MM.1S (cell line): ENCODE results near the gene EFNA5.

Experiments used
- DNase-seq: peaks from one replicate; pipeline ENCODE4 v3.0.0-alpha.2; 2015
- H2AFZ ChIP-seq: fragments of 300-600 bp; sonication (generic); 2 replicates; pipeline ENCODE4 v1.6.0; 2016; ENCODE audit warnings: antibody characterized with exemption, low read length
- H3F3A ChIP-seq: fragments of 300-600 bp; sonication (generic); 2 replicates; pipeline ENCODE4 v1.6.1; 2016; ENCODE audit warnings: mild to moderate bottlenecking, antibody characterized with exemption, low read length, moderate library complexity, mixed read lengths; ENCODE audit not compliant: insufficient read depth
- H3K27ac ChIP-seq: fragments of 300-600 bp; sonication (generic); 2 replicates; pipeline ENCODE4 v1.5.1; 2016; ENCODE audit warnings: mild to moderate bottlenecking, low read length
- H3K27me3 ChIP-seq: fragments of 300-600 bp; sonication (generic); replicated peaks from 2 replicates; pipeline ENCODE4 v1.6.0; 2016; ENCODE audit warnings: low read length; ENCODE audit not compliant: insufficient read depth
- H3K36me3 ChIP-seq: fragments of 300-600 bp; sonication (generic); replicated peaks from 2 replicates; pipeline ENCODE4 v1.6.1; 2016; ENCODE audit warnings: mild to moderate bottlenecking, low read length, mixed read lengths; ENCODE audit not compliant: insufficient read depth
- H3K4me1 ChIP-seq: fragments of 300-600 bp; sonication (generic); 2 replicates; pipeline ENCODE4 v1.6.1; 2016; ENCODE audit warnings: low read length, mixed read lengths
- H3K4me2 ChIP-seq: fragments of 300-600 bp; sonication (generic); 2 replicates; pipeline ENCODE4 v1.6.0; 2016; ENCODE audit warnings: low read depth, low read length
- H3K4me3 ChIP-seq: fragments of 300-600 bp; sonication (generic); 2 replicates; pipeline ENCODE4 v1.5.1; 2016; ENCODE audit warnings: low read length, mixed read lengths
- H3K79me2 ChIP-seq: fragments of 300-600 bp; sonication (generic); 2 replicates; pipeline ENCODE4 v1.6.1; 2016; ENCODE audit warnings: mixed run types, low read length, mixed read lengths
- H3K9ac ChIP-seq: fragments of 300-600 bp; sonication (generic); 2 replicates; pipeline ENCODE4 v1.6.1; 2016; ENCODE audit warnings: low read length, mixed read lengths
- H3K9me2 ChIP-seq: fragments of 300-600 bp; sonication (generic); replicated peaks from 2 replicates; pipeline ENCODE4 v1.6.1; 2016; ENCODE audit warnings: mild to moderate bottlenecking, low read length, mixed read lengths; ENCODE audit not compliant: insufficient read depth
- H3K9me3 ChIP-seq: fragments of 300-600 bp; sonication (generic); replicated peaks from 2 replicates; pipeline ENCODE4 v1.6.1; 2016; ENCODE audit warnings: mild to moderate bottlenecking, low read length, mixed read lengths; ENCODE audit not compliant: insufficient read depth
- H4K20me1 ChIP-seq: fragments of 300-600 bp; sonication (generic); 2 replicates; pipeline ENCODE4 v1.6.1; 2016; ENCODE audit warnings: mild to moderate bottlenecking, low read length, moderate library complexity, mixed read lengths; ENCODE audit not compliant: insufficient read depth
- CTCF ChIP-seq: fragments of 300-600 bp; sonication (generic); IDR thresholded peaks from 2 replicates; pipeline ENCODE4 v1.5.1; 2016; ENCODE audit warnings: antibody characterized with exemption, low read length, mixed read lengths
- EZH2 ChIP-seq: fragments of 300-600 bp; sonication (generic); optimal IDR thresholded peaks from 2 replicates; pipeline ENCODE3; 2017; ENCODE audit warnings: low read depth, mild to moderate bottlenecking, antibody characterized with exemption, low read length, mixed read lengths
- EZH2phosphoT487 ChIP-seq: fragments of 300-600 bp; sonication (generic); IDR thresholded peaks from 2 replicates; pipeline ENCODE4 v1.6.1; 2018; ENCODE audit warnings: antibody characterized with exemption, low read length

EFNA5 gene

GRCh38 chr5:107676702-107677101 is 6.0 kb upstream of the EFNA5 start:
- no peak for TF ChIP-seq EZH2phosphoT487
- TF ChIP-seq EZH2: no peak
- no peak for TF ChIP-seq CTCF
- H3K4me1 ChIP-seq: no peaks in the 10 kb centered on the region
- H3K9me3 ChIP-seq: no peaks in the 10 kb centered on the region
- no peak overlapping the region for H3K4me3 ChIP-seq
- no peaks in the 10 kb centered on the region for H3K36me3 ChIP-seq
- no peak overlapping the region for H3K4me2 ChIP-seq
- H3K27me3 ChIP-seq: no peaks in the 10 kb centered on the region
- no peak overlapping the region for H3K9ac ChIP-seq
- no peaks in the 10 kb centered on the region for H3K79me2 ChIP-seq
- no peak for DNase-seq
- no peak overlapping the region for H2AFZ ChIP-seq
- no peaks in the 10 kb centered on the region for H4K20me1 ChIP-seq
- peaks cover 9% of the 10 kb centered on the region for H3F3A ChIP-seq
- H3K9me2 ChIP-seq: no peaks in the 10 kb centered on the region
- no peak overlapping the region for H3K27ac ChIP-seq

- H3F3A ChIP-seq: peaks cover 15% of the 10 kb centered on the region
- TF ChIP-seq EZH2 (no peak), EZH2phosphoT487 (no peak), CTCF (no peak)
- H3K36me3 ChIP-seq: no peaks in the 10 kb centered on the region
- no peak overlapping the region for H3K9ac ChIP-seq
- H3K4me3 ChIP-seq: no peak overlapping the region
- H3K9me3 ChIP-seq: no peaks in the 10 kb centered on the region
- no peak for DNase-seq
- H3K9me2 ChIP-seq: no peaks in the 10 kb centered on the region
- no peaks in the 10 kb centered on the region for H3K79me2 ChIP-seq
- no peak overlapping the region for H2AFZ ChIP-seq
- no peak overlapping the region for H3K4me2 ChIP-seq
- H3K27me3 ChIP-seq: no peaks in the 10 kb centered on the region
- H4K20me1 ChIP-seq: no peaks in the 10 kb centered on the region
- H3K27ac ChIP-seq: no peak overlapping the region
- H3K4me1 ChIP-seq: no peaks in the 10 kb centered on the region
Observed at GRCh38 chr5:107675201-107675600, 4.5 kb upstream of the EFNA5 start.

DNA sequence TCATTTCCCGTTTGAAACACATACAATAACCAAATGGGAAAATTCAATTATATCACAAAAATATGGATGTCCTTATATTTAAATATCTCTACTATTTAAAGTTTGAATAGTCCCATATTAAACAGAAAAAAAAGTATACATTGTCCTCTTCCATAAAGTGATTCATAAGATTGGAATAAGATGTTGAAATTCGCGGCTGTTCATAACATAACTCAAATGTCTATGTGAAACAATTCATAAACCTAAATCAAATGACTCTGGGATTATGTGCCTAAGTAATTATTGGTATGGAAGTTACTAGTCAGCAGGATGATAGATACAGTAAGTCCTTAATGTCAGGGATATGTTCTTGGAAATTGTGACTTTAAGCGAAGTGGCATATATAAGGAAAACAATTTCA is 3.9 kb upstream of the EFNA5 start:
- no peak for DNase-seq
- Histone ChIP-seq H3K9ac (no peak overlapping the region), H3K27ac (no peak overlapping the region), H3K79me2 (no peaks in the 10 kb centered on the region), H3K27me3 (no peaks in the 10 kb centered on the region), H3K36me3 (no peaks in the 10 kb centered on the region), H4K20me1 (no peaks in the 10 kb centered on the region), H3K9me2 (no peaks in the 10 kb centered on the region), H3K4me1 (no peaks in the 10 kb centered on the region), H3K4me2 (no peak overlapping the region), H3F3A (peaks cover 15% of the 10 kb centered on the region), H2AFZ (no peak overlapping the region), H3K9me3 (no peaks in the 10 kb centered on the region), H3K4me3 (no peak overlapping the region)
- no peak for TF ChIP-seq CTCF
- no peak for TF ChIP-seq EZH2
- no peak for TF ChIP-seq EZH2phosphoT487
